ENCODE results near the gene SPECC1.

GRCh38 chr17:20096430-20096829, 87.3 kb downstream of the SPECC1 start:
- TF ChIP-seq CTCF (IDR thresholded peaks at IDR 0.05) (no peak), EZH2 (IDR thresholded peaks at IDR 0.05) (no peak), EZH2phosphoT487 (IDR thresholded peaks at IDR 0.05) (no peak)
